Stimulated activated CD4-positive, alpha-beta T cell treated with anti-CD3 and anti-CD28 coated beads, Interleukin-1b, Interleukin-23, amount 100 ng/mL, for 1 hour (primary cell): ENCODE data around the gene TEAD4.

Experiments used
- DNase-seq, 2 donors: peaks; one replicate each; pipeline ENCODE4 v3.0.0-alpha.2; 2020; ENCODE audit warnings: low read depth in 2 of 2

TEAD4 gene

GRCh38 chr12:3081886-3082285 is 122.7 kb downstream of the TEAD4 start:
- DNase-seq = no peak

DNA sequence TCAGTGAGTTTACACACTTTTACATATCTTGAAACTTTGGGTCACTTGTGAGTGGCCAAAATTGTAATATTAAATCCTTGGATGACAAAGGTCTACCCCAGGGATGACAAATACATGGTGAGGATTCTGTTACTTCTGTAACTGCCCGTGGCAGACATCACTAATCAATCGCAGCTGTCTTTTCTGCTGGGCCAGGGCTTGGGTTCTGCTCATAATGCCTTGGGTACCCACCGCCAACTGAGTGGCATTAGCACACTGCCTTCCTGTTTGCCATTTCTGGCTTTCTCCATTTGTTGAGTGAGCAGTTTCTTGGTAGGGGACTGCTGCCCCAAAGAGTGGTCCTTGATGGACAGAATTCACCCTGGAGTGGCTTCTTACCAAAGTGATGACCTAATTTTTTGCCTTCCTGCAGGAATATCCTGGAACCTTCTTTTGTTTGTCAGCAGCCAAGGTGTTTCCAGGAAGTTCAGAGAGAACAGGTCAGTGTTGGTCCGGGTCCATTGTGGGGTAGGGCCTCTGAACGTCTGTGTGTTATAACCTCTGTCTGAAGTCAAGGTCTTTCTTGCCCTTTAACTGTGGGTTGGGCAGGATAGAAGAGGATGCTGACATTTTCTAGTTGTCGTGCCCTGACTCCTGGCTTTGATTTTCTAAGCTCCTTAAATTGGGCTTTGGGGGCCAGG is 124.2 kb downstream of the TEAD4 start:
- no peak for DNase-seq

GRCh38 chr12:3083921-3084347 is 124.7 kb downstream of the TEAD4 start:
- no peak for DNase-seq

GRCh38 chr12:3084742-3085141 is 125.5 kb downstream of the TEAD4 start:
- DNase-seq = no peak

DNA sequence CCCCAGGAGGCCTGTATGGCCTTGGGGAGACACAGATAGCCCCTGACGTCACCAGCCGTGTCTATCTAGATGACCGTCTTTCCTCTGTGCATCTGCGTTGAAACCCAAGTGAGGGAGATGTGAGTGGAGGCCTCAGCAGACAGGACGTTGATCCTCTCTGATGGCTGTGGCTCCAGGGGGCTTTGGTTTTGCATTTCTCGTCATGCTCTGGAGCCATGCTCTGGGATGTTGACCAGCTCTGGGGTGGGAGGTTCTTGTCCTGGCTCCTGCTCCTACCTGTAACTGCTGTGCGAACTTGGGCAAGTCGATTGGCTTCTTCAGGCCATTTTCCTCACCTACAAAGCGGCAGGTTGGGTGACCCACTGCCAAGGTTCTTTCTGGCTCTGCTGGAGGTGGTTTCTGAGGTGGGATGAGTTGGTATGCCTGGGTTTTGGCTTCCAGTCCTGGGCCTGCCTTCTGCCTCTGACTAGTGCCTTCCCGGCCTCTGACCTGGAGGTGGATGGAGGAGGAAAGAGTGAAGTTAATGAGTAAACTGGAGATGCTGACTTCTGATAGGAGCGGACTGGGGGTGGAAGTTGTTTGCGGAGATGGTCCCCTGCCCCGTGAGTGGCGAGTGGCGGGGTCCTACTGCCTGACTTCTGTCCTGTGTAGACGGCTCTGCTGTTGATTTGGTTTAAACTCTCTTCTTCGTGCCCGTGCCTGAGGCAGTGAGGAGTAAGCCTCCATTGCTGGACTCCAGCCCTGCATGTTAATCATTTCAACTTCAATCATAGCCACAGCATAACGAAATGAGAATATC is 126.3 kb downstream of the TEAD4 start:
- DNase-seq = no peak

DNA sequence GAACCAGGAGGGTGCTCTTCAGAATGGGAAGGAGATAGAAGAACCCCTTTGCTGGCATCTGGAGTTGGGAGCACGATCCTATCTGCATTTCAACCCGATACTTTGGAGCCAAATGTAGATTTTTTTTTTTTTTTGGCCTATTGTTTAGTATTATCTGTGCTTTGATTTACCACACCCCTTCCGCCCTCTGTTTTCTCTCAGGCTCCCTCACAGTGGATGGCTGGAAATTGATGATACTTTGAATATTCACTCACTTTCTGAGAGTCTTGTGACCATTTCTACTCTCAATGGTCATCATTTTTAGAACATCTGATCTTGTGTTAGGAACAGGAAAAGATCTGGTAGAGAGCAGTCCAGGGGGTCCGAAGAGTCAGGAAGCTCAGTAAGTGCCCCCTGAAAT is 127.0 kb downstream of the TEAD4 start:
- no peak for DNase-seq

DNA sequence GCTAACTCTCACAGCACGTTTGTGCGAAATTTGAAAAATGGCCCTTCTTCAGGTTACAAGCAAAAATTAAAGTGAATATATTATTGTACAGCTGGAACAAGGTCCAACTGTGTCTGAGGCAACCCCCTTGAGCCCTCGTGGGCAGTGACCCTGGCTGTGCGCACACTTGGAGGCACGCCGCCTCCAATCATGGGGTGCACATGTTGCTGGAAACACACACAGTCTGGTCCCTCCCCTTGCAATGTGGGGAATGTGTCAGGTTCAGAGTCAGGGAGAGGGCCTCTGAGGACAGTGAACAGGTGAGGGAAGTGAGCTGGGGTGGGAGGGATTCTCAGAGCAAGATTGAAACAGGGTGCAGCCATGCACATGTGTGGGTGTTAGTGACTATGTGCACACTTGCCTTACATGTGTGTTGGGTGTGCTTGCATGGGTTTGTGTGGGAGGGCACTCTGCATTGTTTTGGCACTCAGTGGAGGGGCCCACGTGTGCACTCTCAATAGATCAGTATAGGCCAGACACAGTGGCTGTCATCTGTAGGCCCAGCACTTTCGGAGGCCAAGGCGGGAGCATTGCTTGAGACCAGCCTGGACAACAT is 127.6 kb downstream of the TEAD4 start:
- DNase-seq = no peak

DNA sequence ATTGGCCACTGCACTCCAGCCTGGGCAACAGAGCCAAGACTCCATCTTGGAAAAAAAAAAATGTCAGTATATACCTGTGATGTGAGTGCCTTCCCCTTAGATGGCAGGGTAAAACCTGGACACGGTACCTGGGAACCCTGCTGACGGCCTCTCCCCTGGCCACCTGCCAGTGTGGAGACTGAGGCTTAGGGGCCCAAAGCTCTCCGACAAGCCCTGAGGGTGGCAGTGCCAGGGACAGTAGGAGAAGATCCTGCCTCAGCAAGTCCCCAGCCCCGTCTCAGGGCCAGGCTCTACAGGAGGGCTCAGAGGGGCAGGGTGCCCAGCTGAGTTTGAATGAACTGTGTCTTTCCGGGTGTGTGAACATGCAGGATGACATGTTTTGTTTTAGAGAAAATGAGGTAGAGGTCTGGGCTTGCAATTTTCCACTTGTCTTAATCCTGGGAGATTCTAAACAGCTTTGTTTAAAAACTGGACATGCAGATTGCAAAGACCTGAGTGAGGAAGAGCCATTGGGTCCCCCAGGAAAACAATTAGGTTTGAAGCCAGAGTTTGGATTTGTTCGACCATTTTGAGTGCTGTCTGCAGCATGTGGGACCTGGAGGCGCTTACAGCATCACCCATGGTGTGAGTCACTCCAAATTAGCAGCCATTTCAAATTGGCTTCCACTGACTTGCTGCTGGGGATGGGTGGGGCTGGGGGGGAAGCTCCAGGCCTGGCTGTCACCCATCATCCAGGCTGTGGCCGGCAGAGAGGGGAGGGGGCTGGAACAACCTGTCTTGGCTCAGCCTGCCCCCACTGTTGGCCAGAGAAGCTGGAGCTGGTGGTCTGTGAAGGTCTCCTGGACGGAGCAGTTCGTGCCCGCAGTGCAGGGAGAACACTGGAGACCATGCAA is 128.8 kb downstream of the TEAD4 start:
- no peak for DNase-seq

DNA sequence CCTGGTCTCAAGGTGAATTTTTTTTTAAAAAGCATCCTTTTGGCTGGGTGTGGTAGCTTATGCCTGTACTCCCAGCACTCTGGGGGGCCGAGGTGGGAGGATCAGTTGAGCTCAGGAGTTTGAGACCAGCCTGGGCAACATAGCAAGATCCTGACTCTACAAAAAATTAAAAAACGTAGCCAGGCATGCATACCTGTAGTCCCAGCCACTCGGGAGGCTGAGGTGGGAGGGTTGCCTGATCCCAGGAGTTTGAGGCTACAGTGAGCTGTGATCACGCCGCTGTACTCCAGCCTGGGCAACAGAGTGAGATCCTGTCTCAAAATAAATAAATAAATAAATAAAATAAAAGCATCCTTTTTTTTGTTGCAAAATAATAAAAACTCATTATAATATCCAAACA is 130.4 kb downstream of the TEAD4 start:
- DNase-seq = no peak
